ENCODE results near the gene ABCD3.
"Not testable (repeated sequence)": the region's sequence is repeated elsewhere in the genome, so short reads cannot be mapped to it uniquely, and the experiment has no call there.

The ABCD3 gene

DNA sequence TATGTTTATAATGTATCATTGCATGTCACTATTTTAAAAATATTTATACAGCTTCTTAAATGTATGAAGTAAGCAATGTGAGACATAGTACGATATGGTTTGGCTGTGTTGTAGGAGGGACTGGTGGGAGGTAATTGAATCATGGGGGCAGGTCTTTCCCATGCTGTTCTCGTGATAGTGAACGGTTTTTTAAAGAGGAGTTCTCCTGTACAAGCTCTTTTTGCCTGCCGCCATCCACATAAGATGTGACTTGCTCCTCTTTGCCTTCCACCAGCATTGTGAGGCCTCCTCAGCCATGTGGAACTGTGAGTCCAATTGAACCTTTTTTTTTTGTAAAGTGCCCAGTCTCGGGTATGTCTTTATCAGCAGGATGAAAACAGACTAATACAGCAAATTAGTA, 10.3 kb downstream of the ABCD3 start:
- DNase-seq (ENCODE audit: low read depth) = no peak
- TF ChIP-seq, protein P1, sequence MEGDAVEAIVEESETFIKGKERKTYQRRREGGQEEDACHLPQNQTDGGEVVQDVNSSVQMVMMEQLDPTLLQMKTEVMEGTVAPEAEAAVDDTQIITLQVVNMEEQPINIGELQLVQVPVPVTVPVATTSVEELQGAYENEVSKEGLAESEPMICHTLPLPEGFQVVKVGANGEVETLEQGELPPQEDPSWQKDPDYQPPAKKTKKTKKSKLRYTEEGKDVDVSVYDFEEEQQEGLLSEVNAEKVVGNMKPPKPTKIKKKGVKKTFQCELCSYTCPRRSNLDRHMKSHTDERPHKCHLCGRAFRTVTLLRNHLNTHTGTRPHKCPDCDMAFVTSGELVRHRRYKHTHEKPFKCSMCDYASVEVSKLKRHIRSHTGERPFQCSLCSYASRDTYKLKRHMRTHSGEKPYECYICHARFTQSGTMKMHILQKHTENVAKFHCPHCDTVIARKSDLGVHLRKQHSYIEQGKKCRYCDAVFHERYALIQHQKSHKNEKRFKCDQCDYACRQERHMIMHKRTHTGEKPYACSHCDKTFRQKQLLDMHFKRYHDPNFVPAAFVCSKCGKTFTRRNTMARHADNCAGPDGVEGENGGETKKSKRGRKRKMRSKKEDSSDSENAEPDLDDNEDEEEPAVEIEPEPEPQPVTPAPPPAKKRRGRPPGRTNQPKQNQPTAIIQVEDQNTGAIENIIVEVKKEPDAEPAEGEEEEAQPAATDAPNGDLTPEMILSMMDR (IDR thresholded peaks at IDR 0.05; ENCODE audit: insufficient read depth, low read depth, low read length, missing control alignments) = no peak
- H3K4me3 ChIP-seq (ENCODE audit: low read depth, low read length) = no peak overlapping the region

DNA sequence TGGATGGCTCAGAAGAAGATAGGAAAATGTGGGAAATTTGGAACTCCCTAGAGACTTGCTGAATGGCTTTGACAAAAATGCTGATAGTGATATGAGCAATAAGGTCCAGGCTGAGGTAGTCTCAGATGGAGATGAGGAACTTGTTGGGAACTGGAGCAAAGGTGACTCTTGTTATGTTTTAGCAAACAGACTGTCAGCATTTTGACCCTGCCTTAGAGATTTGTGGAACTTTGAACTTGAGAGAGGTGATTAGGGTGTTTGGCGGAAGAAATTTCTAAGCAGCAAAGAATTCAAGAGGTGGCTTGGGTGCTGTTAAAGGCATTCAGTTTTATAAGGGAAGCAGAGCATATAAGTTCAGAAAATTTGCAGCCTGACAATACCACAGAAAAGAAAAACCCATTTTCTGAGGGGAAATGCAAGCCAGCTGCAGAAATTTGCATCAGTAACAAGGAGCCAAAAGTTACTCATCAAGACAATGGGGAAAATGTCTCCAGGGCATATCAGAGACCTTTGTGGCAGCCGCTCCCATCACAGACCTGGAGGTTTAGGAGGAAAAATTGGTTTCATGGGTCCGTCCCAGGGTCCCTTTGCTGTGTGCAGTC, 10.8 kb downstream of the ABCD3 start:
- not testable (repeated sequence) for H3K4me3 ChIP-seq (ENCODE audit: low read depth, low read length); DNase-seq (ENCODE audit: low read depth)

DNA sequence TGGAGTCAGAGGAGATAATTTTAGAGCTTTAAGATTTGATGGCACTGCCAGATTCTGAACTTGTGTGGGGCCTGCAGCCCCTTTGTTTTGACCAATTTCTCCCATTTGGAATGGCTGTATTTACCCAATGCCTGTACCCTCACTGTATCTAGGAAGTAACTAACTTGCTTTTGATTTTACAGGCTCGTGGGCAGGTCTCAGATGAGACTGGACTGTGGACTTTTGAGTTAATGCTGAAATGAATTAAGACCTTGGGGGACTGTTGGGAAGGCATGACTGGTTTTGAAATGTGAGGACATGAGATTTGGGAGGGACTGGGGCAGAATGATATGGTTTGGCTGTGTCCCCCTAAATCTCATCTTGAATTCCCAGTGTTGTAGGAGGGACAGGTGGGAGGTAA, 11.9 kb downstream of the ABCD3 start:
- not testable (repeated sequence) for H3K4me3 ChIP-seq (ENCODE audit: low read depth, low read length)

DNA sequence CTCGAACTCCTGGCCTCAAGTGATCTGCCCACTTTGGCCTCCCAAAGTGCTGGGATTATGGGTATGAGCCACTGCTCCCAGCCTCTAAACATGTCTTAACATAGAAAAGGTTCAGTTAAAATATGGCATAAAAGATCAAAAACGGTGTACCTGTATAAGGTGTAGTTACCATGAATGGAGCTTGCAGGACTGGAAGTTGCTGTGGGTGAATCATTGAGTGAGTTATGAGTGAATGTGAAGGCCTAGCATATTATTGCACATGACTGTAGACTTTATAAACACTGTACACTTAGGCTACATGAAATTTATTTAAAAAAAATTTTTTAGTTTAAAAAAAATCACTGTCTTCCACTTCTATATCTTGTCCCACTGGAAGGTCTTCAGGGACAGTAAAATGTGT, 15.7 kb downstream of the ABCD3 start:
- H3K4me3 ChIP-seq (ENCODE audit: low read depth, low read length) = no peak overlapping the region
- no peak for DNase-seq (ENCODE audit: low read depth)
- TF ChIP-seq, protein P1 (IDR thresholded peaks at IDR 0.05; ENCODE audit: insufficient read depth, low read depth, low read length, missing control alignments) = no peak

More for the DNA sequence above, 11.9 kb downstream of the ABCD3 start:
- DNase-seq (ENCODE audit: low read depth) = not testable (repeated sequence)

DNA sequence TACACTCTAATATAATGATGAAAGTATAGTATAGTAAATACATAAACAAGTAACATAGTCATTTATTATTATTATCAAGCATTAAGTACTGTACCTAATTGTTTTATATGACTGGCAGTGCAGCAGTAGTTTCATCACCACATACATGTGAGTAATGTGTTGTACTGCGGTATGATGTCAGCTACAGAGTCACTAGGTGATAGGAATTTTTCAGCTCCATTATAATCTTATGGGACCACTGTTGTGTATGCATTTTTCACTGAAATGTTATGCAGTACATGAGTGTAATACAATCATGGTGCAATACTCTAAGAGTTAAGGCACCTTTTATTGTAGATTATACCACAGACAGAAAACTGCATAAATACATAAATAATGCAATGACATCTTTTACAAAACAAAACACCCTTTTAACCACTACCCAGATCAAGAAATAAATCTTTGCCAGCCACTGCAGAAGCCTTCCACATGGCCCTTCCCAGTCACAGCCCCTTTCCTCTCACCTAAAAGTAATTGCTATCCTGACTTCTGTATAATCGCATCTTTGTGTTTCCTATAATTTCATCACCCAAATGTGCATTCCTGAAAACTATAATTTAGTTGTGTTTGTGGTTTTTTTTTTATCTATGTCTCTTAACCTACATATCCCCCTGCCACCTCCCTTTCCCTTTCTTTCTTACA, 16.3 kb downstream of the ABCD3 start:
- no peak overlapping the region for H3K4me3 ChIP-seq (ENCODE audit: low read depth, low read length)
- no peak for DNase-seq (ENCODE audit: low read depth)
- TF ChIP-seq, protein P1 (IDR thresholded peaks at IDR 0.05; ENCODE audit: insufficient read depth, low read depth, low read length, missing control alignments) = no peak

DNA sequence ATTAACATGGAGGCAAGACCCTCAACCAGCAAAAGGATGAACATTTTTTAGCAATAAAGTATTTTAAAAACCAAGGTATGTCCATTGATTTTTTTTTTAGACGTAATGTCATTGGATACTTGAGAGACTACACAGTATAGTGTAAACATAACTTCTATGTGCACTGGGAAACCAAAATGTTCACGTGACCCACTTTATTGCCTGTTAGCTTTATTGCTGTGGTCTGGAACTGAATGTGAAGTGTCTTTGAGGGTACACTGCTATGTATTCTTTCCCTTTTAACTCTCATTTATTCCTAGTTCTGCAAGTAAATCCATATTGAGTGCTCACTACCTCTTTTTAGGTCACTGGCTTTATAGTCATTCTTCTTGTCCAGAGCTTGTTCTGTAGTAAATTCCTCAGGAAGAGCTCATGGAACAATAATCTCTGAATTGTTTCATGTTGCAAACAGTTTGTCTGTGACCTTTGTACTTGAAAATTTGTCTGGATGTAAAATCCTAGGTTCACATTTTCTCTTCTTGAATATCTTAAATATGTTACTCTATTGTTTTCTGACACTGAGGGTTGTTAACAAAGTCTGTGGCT, 20.6 kb downstream of the ABCD3 start:
- DNase-seq (ENCODE audit: low read depth) = no peak
- no peak overlapping the region for H3K4me3 ChIP-seq (ENCODE audit: low read depth, low read length)
- TF ChIP-seq, protein P1 (IDR thresholded peaks at IDR 0.05; ENCODE audit: insufficient read depth, low read depth, low read length, missing control alignments) = no peak

DNA sequence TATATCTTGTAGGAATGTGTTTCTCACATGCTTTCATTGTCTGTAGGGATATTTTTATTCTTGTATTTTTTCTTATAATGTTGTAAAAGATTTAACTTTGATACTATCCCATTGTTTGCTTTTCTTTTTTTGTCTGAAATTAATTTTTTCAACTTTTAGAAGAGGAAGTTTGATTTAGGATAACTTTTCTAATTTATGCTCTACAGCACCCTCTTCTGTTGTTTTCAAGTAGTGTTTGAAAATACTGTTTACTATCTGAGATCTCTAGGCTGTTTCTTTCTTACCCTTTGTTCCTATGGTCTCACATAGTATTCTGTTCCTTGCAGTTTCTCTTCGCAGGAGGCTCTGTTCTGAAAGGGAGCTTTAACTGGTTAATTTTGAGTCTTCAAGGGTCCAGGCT, 21.9 kb downstream of the ABCD3 start:
- TF ChIP-seq, protein P1 (IDR thresholded peaks at IDR 0.05; ENCODE audit: insufficient read depth, low read depth, low read length, missing control alignments) = no peak
- DNase-seq (ENCODE audit: low read depth) = no peak
- H3K4me3 ChIP-seq (ENCODE audit: low read depth, low read length) = no peak overlapping the region

DNA sequence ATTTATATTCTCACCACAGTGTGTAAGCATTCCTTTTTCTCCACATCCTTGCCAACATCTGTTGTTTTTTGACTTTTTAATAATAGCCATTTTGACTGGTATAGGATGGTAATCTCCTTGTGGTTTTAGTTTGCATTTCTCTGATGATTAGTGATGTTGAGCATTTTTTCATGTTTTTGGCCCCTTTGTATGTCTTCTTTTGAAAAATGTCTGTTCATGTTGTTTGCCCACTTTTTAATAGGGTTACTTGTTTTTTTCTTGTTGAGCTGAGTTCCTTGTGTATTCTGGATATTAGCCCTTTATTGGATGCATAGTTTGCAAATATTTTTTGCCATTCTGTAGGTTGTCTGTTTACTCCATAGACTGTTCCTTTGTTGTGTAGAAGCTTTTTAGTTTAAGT, 24.9 kb downstream of the ABCD3 start:
- not testable (repeated sequence) for H3K4me3 ChIP-seq (ENCODE audit: low read depth, low read length); DNase-seq (ENCODE audit: low read depth)

DNA sequence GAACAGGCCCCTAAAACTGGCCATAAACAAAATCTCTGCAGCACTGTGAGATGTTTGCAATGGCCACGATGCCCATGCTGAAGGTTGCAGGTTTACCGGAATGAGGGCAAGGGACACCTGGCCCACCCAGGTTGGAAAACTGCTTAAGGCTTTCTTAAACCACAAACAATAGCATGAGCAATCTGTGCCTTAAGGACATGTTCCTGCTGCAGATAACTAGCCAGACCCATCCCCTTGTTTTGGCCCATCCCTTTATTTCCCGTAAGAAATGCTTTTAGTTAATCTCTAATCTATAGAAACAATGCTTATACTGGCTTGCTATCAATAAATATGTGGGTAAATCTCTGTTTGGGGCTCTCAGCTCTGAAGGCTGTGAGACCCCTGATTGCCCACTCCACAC, 26.6 kb downstream of the ABCD3 start:
- not testable (repeated sequence) for H3K4me3 ChIP-seq (ENCODE audit: low read depth, low read length); DNase-seq (ENCODE audit: low read depth)

DNA sequence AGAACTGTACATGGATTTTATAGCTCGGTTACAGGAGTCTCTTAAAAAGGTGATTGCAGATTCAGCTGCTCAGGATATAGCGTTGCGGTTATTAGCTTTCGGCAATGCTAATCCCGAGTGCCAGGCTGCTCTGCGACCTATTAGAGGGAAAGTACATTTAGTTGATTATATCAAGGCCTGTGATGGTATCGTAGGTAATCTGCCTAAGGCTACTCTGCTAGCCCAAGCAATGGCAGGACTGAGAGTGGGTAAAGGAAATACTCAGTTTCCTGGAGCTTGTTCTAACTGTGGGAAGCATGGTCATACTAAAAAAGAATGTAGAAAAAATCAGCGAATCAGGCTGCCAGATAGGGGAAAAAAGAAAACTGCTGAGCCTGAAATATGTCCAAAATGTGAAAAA, 27.5 kb downstream of the ABCD3 start:
- DNase-seq (ENCODE audit: low read depth); H3K4me3 ChIP-seq (ENCODE audit: low read depth, low read length): not testable (repeated sequence)

DNA sequence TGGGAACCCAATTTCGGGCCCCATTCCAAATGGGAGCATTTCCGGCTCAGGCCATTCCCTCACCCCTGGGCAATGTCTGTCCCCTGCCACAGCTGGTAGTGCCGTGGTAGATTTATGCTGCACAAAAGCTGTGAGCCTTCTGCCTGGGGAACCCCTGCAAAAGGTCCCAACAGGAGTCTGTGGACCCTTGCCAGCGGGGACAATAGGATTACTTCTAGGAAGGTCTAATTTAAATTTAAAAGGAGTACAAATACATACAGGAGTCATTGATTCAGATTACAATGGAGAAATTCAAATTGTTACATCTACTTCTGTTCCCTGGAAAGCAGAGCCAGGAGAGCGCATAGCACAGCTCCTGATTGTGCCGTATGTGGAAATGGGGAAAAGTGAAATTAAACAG, 28.0 kb downstream of the ABCD3 start:
- DNase-seq (ENCODE audit: low read depth); H3K4me3 ChIP-seq (ENCODE audit: low read depth, low read length): not testable (repeated sequence)

DNA sequence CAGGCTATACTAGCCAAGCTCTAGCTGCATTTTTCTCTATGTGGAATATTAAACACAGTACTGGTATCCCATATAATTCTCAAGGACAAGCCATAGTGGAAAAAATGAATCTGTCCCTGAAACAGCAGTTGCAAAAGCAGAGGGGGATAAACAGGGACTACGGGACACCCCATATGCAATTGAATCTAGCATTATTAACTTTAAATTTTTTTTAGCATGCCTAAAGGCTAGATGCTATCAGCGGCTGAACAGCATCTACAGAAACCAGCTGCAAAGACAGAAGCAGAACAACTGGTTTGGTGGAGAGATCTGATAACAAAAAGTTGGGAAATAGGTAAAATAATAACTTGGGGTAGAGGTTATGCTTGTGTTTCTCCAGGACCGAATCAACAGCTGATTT, 30.6 kb downstream of the ABCD3 start:
- not testable (repeated sequence) for DNase-seq (ENCODE audit: low read depth); H3K4me3 ChIP-seq (ENCODE audit: low read depth, low read length)
